Measurements from ENCODE around the gene PLXNA2. TPM values are rescaled to one million over a fixed set of nuclear protein-coding genes. Genes with fewer than 3 reads are reported as not detected.

The PLXNA2 gene
- total RNA-seq, 1 donor from 2014 or later = 0.07 TPM

GRCh38 chr1:208148380-208148779, 95.8 kb downstream of the PLXNA2 start:
- H3K4me3 Mint-ChIP-seq (ENCODE audit: low read depth) = no peak overlapping the region
- H3K9me3 Mint-ChIP-seq = no peaks in the 10 kb centered on the region
- DNase-seq (ENCODE audit: low spot score) = no peak
- no peaks in the 10 kb centered on the region for H3K4me1 Mint-ChIP-seq (ENCODE audit: low read depth)
- intact Hi-C loops (cut with micrococcal nuclease) = no loop called here
- peaks cover 1% of the 10 kb centered on the region for H3K27me3 Mint-ChIP-seq (ENCODE audit: low read depth)
- H3K36me3 Mint-ChIP-seq (ENCODE audit: low read depth) = no peaks in the 10 kb centered on the region
- H3K27ac Mint-ChIP-seq = no peak overlapping the region

DNA sequence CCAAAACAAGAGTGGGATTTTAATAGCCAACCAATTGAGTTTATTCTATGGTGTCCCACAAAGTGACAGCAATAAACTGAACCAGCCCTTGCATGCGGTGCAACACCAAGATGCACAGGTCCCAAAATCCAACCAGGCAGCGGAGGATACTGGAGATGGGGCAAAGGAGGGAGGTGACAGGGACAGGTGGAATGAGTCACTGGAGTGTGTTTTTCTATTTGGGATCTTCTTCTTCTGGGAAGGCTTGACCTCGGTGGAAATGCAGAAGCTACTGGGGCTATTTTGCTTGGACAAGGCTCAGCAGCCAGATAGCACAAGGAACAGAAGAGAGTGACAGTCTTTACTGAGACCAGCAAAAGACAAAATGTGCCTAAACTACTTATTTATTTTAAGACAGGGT, 97.5 kb downstream of the PLXNA2 start:
- H3K27ac Mint-ChIP-seq = no peak overlapping the region
- no peaks in the 10 kb centered on the region for H3K36me3 Mint-ChIP-seq (ENCODE audit: low read depth)
- H3K4me3 Mint-ChIP-seq (ENCODE audit: low read depth) = no peak overlapping the region
- H3K27me3 Mint-ChIP-seq (ENCODE audit: low read depth) = peaks cover 1% of the 10 kb centered on the region
- no peaks in the 10 kb centered on the region for H3K9me3 Mint-ChIP-seq
- no peak for DNase-seq (ENCODE audit: low spot score)
- H3K4me1 Mint-ChIP-seq (ENCODE audit: low read depth) = no peaks in the 10 kb centered on the region
- intact Hi-C loops (cut with micrococcal nuclease) = no loop called here

DNA sequence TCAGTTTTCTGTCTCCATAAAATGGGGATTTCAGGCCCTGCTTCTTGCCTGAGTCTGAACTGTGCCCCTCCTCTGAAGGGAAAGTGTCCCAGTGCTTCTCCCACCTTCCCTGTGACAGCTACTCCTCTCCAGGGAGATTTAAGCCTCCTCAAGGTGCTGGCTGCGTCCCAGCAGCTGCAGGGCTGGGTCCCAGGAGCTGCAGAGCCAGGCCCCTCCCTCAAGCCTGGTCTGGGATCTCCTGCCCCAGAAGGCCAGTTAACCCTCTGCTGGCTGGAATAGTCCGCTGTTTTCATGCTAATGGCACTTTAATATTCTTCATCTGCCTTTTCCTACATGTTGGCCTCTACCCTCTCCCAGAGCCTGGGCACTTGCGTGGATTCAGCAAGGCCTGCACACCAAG, 99.0 kb downstream of the PLXNA2 start:
- H3K9me3 Mint-ChIP-seq = no peaks in the 10 kb centered on the region
- no peak overlapping the region for H3K4me3 Mint-ChIP-seq (ENCODE audit: low read depth)
- no peak overlapping the region for H3K27ac Mint-ChIP-seq
- H3K27me3 Mint-ChIP-seq (ENCODE audit: low read depth) = peaks cover 1% of the 10 kb centered on the region
- no peaks in the 10 kb centered on the region for H3K4me1 Mint-ChIP-seq (ENCODE audit: low read depth)
- no peaks in the 10 kb centered on the region for H3K36me3 Mint-ChIP-seq (ENCODE audit: low read depth)
- no peak for DNase-seq (ENCODE audit: low spot score)
- intact Hi-C loops (cut with micrococcal nuclease) = no loop called here

- Mint-ChIP-seq H3K4me3 (ENCODE audit: low read depth) (no peak overlapping the region), H3K27ac (no peak overlapping the region), H3K27me3 (ENCODE audit: low read depth) (peaks cover 2% of the 10 kb centered on the region), H3K36me3 (ENCODE audit: low read depth) (no peaks in the 10 kb centered on the region), H3K9me3 (no peaks in the 10 kb centered on the region), H3K4me1 (ENCODE audit: low read depth) (no peaks in the 10 kb centered on the region)
- DNase-seq (ENCODE audit: low spot score) = no peak
- intact Hi-C loops (cut with micrococcal nuclease) = no loop called here
Measured at GRCh38 chr1:208142590-208143382, 101.4 kb downstream of the PLXNA2 start.

GRCh38 chr1:208141610-208142192, 102.5 kb downstream of the PLXNA2 start:
- Mint-ChIP-seq H3K27me3 (ENCODE audit: low read depth) (peaks cover 3% of the 10 kb centered on the region), H3K36me3 (ENCODE audit: low read depth) (no peaks in the 10 kb centered on the region), H3K4me3 (ENCODE audit: low read depth) (no peak overlapping the region), H3K9me3 (no peaks in the 10 kb centered on the region), H3K27ac (no peak overlapping the region), H3K4me1 (ENCODE audit: low read depth) (no peaks in the 10 kb centered on the region)
- intact Hi-C loops (cut with micrococcal nuclease) = no loop called here
- no peak for DNase-seq (ENCODE audit: low spot score)

DNA sequence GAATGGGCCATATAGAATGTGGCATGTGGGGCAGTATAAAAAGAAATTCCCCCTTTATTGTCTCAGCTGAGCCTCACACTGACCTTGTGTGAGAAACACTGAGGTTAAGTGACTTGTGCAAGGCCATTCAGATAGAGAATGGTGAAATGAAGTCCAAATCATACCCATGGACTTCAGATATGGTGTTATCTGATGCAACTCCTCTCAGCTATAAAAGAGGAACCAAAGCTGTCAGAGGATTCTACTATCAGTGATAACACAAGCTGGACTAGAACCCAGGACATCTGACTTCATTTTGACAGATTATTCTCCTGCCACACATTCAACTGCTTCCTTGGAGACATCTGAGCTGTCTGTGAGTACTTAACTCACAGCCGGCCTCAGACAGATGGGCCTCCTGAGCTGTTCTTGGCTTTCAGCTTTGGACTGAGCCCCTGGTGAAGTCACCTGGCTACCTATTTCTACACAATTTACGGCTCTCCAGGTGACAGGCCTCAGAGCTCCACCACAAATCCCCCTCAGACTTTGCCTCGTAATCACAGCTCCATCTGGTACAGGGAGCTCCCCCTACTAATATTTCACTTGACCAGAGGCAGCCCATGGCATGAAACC, 104.6 kb downstream of the PLXNA2 start:
- intact Hi-C loops (cut with micrococcal nuclease) = no loop called here
- Mint-ChIP-seq H3K27me3 (ENCODE audit: low read depth) (peaks cover 5% of the 10 kb centered on the region), H3K4me1 (ENCODE audit: low read depth) (no peaks in the 10 kb centered on the region), H3K36me3 (ENCODE audit: low read depth) (no peaks in the 10 kb centered on the region), H3K9me3 (no peaks in the 10 kb centered on the region), H3K4me3 (ENCODE audit: low read depth) (no peak overlapping the region), H3K27ac (no peak overlapping the region)
- no peak for DNase-seq (ENCODE audit: low spot score)

DNA sequence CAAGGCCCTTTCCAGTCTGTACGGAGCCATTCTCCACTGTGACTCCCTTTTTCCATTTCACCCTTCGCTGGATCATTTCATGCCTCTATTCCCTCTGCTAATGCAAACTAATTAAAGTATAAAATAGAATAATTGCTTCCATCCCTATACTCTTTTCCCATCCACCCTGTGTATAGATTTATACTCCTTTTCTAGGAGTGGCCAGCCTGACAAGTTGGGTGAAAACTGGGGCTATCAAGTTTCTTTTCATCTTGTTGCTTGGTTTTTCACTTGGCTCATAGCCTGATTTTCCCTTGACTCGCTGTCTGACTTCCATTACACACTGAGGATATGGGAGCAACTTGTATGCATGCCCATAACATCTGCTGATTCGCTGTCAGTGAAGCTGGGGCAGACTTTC, 107.0 kb downstream of the PLXNA2 start:
- H3K27me3 Mint-ChIP-seq (ENCODE audit: low read depth) = peaks cover 8% of the 10 kb centered on the region
- DNase-seq (ENCODE audit: low spot score) = no peak
- no peak overlapping the region for H3K27ac Mint-ChIP-seq
- H3K9me3 Mint-ChIP-seq = no peaks in the 10 kb centered on the region
- H3K4me3 Mint-ChIP-seq (ENCODE audit: low read depth) = no peak overlapping the region
- no peaks in the 10 kb centered on the region for H3K4me1 Mint-ChIP-seq (ENCODE audit: low read depth)
- intact Hi-C loops (cut with micrococcal nuclease) = no loop called here
- no peaks in the 10 kb centered on the region for H3K36me3 Mint-ChIP-seq (ENCODE audit: low read depth)

DNA sequence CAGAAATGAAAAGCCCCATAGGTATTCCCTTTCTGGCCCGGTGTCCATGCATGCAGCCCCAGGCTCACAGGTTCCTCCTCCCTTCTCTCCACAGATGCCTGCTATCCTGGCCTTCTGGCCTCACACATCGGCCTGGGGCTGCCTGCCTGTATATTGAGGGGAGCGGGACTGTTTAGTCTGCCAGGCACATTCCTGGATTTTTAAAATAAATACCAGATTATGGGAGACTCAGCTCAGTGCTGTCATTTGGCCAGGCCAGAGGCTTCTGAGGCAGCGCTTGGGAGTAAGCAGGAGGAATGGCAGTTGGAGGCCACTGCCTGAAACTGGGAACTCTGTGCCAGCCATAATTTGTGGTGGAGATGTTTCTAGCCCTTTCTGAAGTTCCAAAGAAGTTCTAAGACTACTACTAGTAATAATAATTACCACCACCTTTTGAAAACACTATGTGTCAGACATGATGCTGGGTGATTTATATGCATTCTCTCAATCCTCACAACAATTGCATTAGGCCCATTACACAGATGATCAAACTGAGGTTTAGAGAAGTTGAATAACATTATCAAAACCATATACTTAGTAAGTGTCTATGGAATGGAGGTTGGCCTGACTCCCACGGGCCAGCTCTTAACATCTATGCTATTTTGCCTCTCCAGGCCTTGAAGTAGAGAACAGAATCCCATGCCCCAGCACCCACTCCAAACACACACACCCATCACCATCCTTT, 107.6 kb downstream of the PLXNA2 start:
- no peak for DNase-seq (ENCODE audit: low spot score)
- Mint-ChIP-seq H3K36me3 (ENCODE audit: low read depth) (no peaks in the 10 kb centered on the region), H3K9me3 (no peaks in the 10 kb centered on the region), H3K27ac (no peak overlapping the region), H3K4me3 (ENCODE audit: low read depth) (no peak overlapping the region), H3K4me1 (ENCODE audit: low read depth) (no peaks in the 10 kb centered on the region), H3K27me3 (ENCODE audit: low read depth) (peaks cover 14% of the 10 kb centered on the region)
- intact Hi-C loops (cut with micrococcal nuclease) = no loop called here

- Mint-ChIP-seq H3K36me3 (ENCODE audit: low read depth) (no peaks in the 10 kb centered on the region), H3K27me3 (ENCODE audit: low read depth) (peaks cover 22% of the 10 kb centered on the region), H3K9me3 (no peaks in the 10 kb centered on the region), H3K4me3 (ENCODE audit: low read depth) (no peak overlapping the region), H3K27ac (no peak overlapping the region), H3K4me1 (ENCODE audit: low read depth) (no peaks in the 10 kb centered on the region)
- intact Hi-C loops (cut with micrococcal nuclease) = no loop called here
- no peak for DNase-seq (ENCODE audit: low spot score)
Measured at GRCh38 chr1:208135354-208135753, 108.8 kb downstream of the PLXNA2 start.

DNA sequence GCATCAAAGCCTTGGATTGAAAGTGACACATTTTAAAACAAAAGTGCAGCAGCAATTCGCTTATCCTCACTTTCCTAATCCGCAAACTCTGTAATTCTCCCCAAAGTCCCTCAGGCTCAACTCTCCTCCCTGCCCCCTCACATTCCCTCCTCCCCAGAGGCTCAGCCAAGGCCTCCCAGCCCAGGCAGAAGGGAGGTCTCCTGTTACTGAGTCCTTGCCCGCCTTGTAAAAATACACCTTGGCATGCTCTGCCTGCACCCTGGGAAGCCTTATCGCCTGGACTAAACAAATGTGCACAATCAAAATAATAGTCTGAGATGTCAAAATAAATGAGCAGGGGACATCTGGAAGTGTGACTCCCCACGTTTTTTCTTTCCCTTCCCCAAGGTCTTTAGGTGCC, 109.7 kb downstream of the PLXNA2 start:
- H3K4me1 Mint-ChIP-seq (ENCODE audit: low read depth) = no peaks in the 10 kb centered on the region
- peaks cover 28% of the 10 kb centered on the region for H3K27me3 Mint-ChIP-seq (ENCODE audit: low read depth)
- H3K9me3 Mint-ChIP-seq = no peaks in the 10 kb centered on the region
- DNase-seq (ENCODE audit: low spot score) = no peak
- H3K36me3 Mint-ChIP-seq (ENCODE audit: low read depth) = no peaks in the 10 kb centered on the region
- intact Hi-C loops (cut with micrococcal nuclease) = no loop called here
- H3K4me3 Mint-ChIP-seq (ENCODE audit: low read depth) = no peak overlapping the region
- H3K27ac Mint-ChIP-seq = no peak overlapping the region

GRCh38 chr1:208133355-208133754, 110.8 kb downstream of the PLXNA2 start:
- intact Hi-C loops (cut with micrococcal nuclease) = loop anchor here (2.0 kb wide), 1 partner anchor 111 kb away; the partner anchor contains the start of gene PLXNA2
- no peak overlapping the region for H3K27ac Mint-ChIP-seq
- no peaks in the 10 kb centered on the region for H3K36me3 Mint-ChIP-seq (ENCODE audit: low read depth)

GRCh38 chr1:208132287-208132882, 111.8 kb downstream of the PLXNA2 start:
- Mint-ChIP-seq H3K9me3 (no peaks in the 10 kb centered on the region), H3K27me3 (ENCODE audit: low read depth) (peaks cover 28% of the 10 kb centered on the region), H3K27ac (no peak overlapping the region), H3K4me3 (ENCODE audit: low read depth) (no peak overlapping the region), H3K4me1 (ENCODE audit: low read depth) (no peaks in the 10 kb centered on the region), H3K36me3 (ENCODE audit: low read depth) (no peaks in the 10 kb centered on the region)
- intact Hi-C loops (cut with micrococcal nuclease) = loop anchor here (2.0 kb wide), 1 partner anchor 112 kb away; the partner anchor contains the start of gene PLXNA2
- peak; percentile 36 for DNase-seq (ENCODE audit: low spot score)

More at GRCh38 chr1:208133355-208133754, 110.8 kb downstream of the PLXNA2 start:
- Mint-ChIP-seq H3K4me3 (ENCODE audit: low read depth) (no peak overlapping the region), H3K9me3 (no peaks in the 10 kb centered on the region), H3K4me1 (ENCODE audit: low read depth) (no peaks in the 10 kb centered on the region), H3K27me3 (ENCODE audit: low read depth) (peaks cover 29% of the 10 kb centered on the region)
- no peak for DNase-seq (ENCODE audit: low spot score)
